Stimulated activated naive CD8-positive, alpha-beta T cell treated with anti-CD3 and anti-CD28 coated beads, Interleukin-15, Interleukin-2, amounts not matched to agents 100 ng/mL and 50 ng/mL, for 24 hours (primary cell): ENCODE data around the gene PPFIA4.

Experiments
- H3K27ac Mint-ChIP-seq: one replicate; pipeline ENCODE4 v1.8.0; 2021; ENCODE audit warnings: mild to moderate bottlenecking, mixed read lengths
- H3K27me3 Mint-ChIP-seq: one replicate; pipeline ENCODE4 v1.8.0; 2021; ENCODE audit warnings: mixed read lengths
- H3K36me3 Mint-ChIP-seq: one replicate; pipeline ENCODE4 v1.8.0; 2021; ENCODE audit warnings: low read depth, mixed read lengths
- H3K4me1 Mint-ChIP-seq: one replicate; pipeline ENCODE4 v1.8.0; 2021; ENCODE audit warnings: low read depth, mixed read lengths
- H3K4me3 Mint-ChIP-seq: one replicate; pipeline ENCODE4 v1.8.0; 2021; ENCODE audit warnings: mild to moderate bottlenecking, mixed read lengths
- H3K9me3 Mint-ChIP-seq: one replicate; pipeline ENCODE4 v1.8.0; 2021; ENCODE audit warnings: mixed read lengths

PPFIA4 gene

GRCh38 chr1:203099805-203100515 lies 73.7 kb downstream of the PPFIA4 start:
- H3K9me3 Mint-ChIP-seq, result peaks cover 18% of the 10 kb centered on the region
- no peak overlapping the region for H3K4me3 Mint-ChIP-seq
- H3K4me1 Mint-ChIP-seq, result no peaks in the 10 kb centered on the region
- peaks cover 3% of the 10 kb centered on the region for H3K36me3 Mint-ChIP-seq
- H3K27ac Mint-ChIP-seq, result no peak overlapping the region
- H3K27me3 Mint-ChIP-seq, result peaks cover 23% of the 10 kb centered on the region

GRCh38 chr1:203100516-203100869 lies 74.2 kb downstream of the PPFIA4 start:
- H3K27ac Mint-ChIP-seq, result no peak overlapping the region
- peaks cover 23% of the 10 kb centered on the region for H3K27me3 Mint-ChIP-seq
- H3K4me1 Mint-ChIP-seq, result no peaks in the 10 kb centered on the region
- H3K9me3 Mint-ChIP-seq, result peaks cover 12% of the 10 kb centered on the region
- H3K36me3 Mint-ChIP-seq, result no peaks in the 10 kb centered on the region
- no peak overlapping the region for H3K4me3 Mint-ChIP-seq

GRCh38 chr1:203101813-203102634 lies 75.7 kb downstream of the PPFIA4 start:
- Mint-ChIP-seq H3K36me3 (no peaks in the 10 kb centered on the region), H3K9me3 (peaks cover 1% of the 10 kb centered on the region), H3K4me3 (no peak overlapping the region), H3K27me3 (peaks cover 21% of the 10 kb centered on the region), H3K4me1 (no peaks in the 10 kb centered on the region), H3K27ac (no peak overlapping the region)

GRCh38 chr1:203103216-203103615 lies 76.9 kb downstream of the PPFIA4 start:
- H3K4me3 Mint-ChIP-seq, result no peak overlapping the region
- no peaks in the 10 kb centered on the region for H3K4me1 Mint-ChIP-seq
- H3K9me3 Mint-ChIP-seq, result no peaks in the 10 kb centered on the region
- H3K36me3 Mint-ChIP-seq, result no peaks in the 10 kb centered on the region
- H3K27ac Mint-ChIP-seq, result no peak overlapping the region
- H3K27me3 Mint-ChIP-seq, result peaks cover 33% of the 10 kb centered on the region

DNA sequence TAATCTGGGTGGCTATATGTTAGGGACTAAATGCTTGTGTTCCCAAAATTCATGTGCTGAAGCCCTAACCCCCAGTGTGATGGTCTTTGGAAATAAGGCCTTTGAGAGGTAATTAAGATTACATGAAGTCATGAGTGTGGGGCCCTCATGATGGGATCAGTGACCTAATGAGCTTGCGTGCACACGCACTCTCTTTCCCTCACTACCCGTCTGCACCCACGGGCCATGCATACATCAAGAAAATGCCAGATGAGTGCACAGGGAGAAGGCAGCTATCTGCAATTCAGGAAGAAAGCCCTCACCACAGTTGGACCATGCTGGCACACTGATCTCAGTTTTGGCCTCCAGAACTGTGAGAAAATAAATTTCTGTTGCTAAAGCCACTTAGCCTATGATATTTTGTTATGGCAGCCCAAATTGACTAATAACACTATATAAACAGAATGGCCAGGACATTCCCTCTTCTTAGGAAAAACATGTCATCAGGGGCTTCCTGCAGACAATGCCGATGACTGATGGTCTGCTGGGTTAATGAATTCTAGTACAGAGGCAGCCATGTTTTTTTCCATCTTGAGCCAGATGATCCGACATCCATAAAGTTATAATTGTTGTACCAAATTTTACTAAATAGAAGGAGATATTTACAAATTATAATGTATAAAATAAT lies 77.7 kb downstream of the PPFIA4 start:
- Mint-ChIP-seq H3K27ac (no peak overlapping the region), H3K27me3 (peaks cover 39% of the 10 kb centered on the region), H3K4me1 (no peaks in the 10 kb centered on the region), H3K4me3 (no peak overlapping the region), H3K9me3 (no peaks in the 10 kb centered on the region), H3K36me3 (no peaks in the 10 kb centered on the region)

DNA sequence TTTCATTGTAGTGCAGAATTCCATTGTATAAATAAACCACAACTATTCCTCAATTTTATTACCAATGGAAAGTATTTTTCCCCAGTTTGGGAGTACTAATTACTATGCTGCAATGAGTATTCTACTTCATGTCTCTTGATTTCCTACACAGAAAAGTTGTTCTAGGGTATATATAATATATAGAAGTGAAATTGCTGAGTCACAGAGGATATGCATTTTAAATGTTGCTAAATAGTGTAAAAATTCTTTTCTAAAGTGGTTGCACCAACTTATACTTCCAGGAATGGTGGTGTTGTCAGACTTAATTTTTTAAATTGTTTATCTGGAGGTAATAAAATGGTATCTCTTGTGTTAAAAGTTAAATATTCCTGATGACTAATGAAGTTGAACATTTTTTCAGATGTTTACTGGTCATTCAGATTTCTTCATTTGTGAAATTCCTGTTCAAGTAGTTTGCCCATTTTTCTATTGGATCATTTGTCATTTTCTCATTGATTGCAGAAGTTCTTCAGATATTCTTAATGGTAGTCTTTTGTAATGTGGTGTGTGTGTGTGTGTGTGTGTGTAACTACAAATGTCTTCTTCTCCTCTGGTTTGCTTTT lies 78.6 kb downstream of the PPFIA4 start:
- Mint-ChIP-seq H3K4me1 (no peaks in the 10 kb centered on the region), H3K27me3 (peaks cover 47% of the 10 kb centered on the region), H3K36me3 (no peaks in the 10 kb centered on the region)

DNA sequence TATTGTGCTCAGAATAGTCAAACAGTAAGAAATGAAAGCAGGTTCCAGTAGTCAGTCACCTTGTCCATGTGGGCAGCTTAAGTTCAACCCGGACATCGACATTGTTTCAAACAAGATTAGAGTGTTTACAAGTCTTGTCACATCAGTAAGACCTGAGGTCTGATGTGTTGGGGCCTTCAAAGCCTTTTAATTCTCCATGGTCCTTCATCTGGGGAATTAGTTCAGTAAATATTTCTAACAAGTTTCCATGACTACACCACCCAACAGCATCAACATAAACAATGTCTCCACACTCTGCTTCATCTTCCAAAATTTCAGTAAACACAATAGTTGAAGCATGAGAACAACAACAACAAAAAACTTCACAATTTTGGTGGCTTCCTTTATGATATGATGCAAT lies 86.2 kb downstream of the PPFIA4 start:
- H3K4me3 Mint-ChIP-seq, result no peak overlapping the region
- no peaks in the 10 kb centered on the region for H3K36me3 Mint-ChIP-seq
- H3K27me3 Mint-ChIP-seq, result peaks cover 44% of the 10 kb centered on the region
- no peaks in the 10 kb centered on the region for H3K9me3 Mint-ChIP-seq
- no peak overlapping the region for H3K27ac Mint-ChIP-seq
- H3K4me1 Mint-ChIP-seq, result no peaks in the 10 kb centered on the region

More for the DNA sequence above, 78.6 kb downstream of the PPFIA4 start:
- H3K4me3 Mint-ChIP-seq, result no peak overlapping the region
- no peaks in the 10 kb centered on the region for H3K9me3 Mint-ChIP-seq
- H3K27ac Mint-ChIP-seq, result no peak overlapping the region

GRCh38 chr1:203113308-203113707 lies 87.0 kb downstream of the PPFIA4 start:
- H3K4me3 Mint-ChIP-seq, result no peak overlapping the region
- no peaks in the 10 kb centered on the region for H3K4me1 Mint-ChIP-seq
- peaks cover 43% of the 10 kb centered on the region for H3K27me3 Mint-ChIP-seq
- H3K9me3 Mint-ChIP-seq, result no peaks in the 10 kb centered on the region
- no peaks in the 10 kb centered on the region for H3K36me3 Mint-ChIP-seq
- H3K27ac Mint-ChIP-seq, result no peak overlapping the region

DNA sequence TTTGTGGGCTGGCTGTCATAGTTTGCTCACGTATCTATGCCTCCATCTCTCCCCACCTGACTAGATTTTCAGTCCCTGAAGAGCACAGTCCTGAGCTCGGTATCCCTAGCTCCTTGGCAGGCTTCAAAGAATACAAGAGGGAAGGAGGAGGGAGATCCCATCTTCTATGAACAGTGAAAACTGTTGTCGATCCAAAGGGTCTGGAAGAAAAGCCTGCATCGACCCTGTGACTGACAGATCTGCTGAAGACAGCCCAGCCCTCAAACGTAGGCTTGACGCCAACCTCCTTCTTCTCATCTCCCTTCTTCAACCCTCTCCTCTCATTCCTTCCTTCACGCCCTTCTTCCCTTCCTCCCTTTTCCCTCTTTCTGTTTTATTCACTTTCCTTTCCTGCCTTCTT lies 87.9 kb downstream of the PPFIA4 start:
- no peak overlapping the region for H3K27ac Mint-ChIP-seq
- no peaks in the 10 kb centered on the region for H3K4me1 Mint-ChIP-seq
- H3K36me3 Mint-ChIP-seq, result no peaks in the 10 kb centered on the region
- no peak overlapping the region for H3K4me3 Mint-ChIP-seq
- peaks cover 39% of the 10 kb centered on the region for H3K27me3 Mint-ChIP-seq
- no peaks in the 10 kb centered on the region for H3K9me3 Mint-ChIP-seq

DNA sequence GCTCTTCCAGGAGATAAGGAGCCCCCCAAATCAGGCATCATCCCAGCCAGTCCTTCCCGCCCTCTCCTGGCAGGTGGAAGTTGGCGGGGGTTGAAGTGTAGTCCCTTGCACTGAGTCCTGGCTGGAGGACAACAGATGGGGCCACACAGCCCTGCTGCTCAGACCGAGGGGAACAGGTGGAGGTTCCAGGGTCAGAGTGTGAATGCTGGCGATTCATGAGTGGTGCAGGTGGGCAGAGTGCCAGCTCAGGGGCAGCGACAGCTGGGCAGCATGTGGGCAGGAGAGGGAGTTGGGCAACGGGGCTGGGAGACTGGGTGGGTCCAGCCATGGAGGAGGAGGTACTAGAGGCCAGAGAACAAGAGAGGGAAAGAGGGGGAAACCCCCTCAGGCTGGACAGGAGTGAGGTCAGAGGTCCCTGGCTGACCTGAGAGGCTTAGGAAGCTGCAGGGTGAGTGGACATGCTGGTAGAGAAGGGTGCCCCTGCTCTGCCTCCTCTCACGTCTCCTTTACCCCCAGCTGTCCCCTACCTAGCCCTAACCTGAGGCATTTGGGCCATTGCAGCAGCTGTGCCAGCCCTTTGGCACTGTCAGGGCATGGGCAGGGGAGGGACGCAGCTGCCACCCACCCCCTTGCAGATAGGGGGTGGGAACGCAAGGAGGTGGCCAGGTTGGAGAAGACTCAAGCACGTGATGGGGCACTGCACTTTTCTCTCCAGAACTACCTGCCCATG lies 90.0 kb downstream of the PPFIA4 start:
- H3K4me1 Mint-ChIP-seq, result no peaks in the 10 kb centered on the region
- H3K4me3 Mint-ChIP-seq, result no peak overlapping the region
- peaks cover 42% of the 10 kb centered on the region for H3K27me3 Mint-ChIP-seq
- no peak overlapping the region for H3K27ac Mint-ChIP-seq
- H3K36me3 Mint-ChIP-seq, result no peaks in the 10 kb centered on the region
- no peaks in the 10 kb centered on the region for H3K9me3 Mint-ChIP-seq

- H3K27me3 Mint-ChIP-seq, result peaks cover 51% of the 10 kb centered on the region
- no peaks in the 10 kb centered on the region for H3K4me1 Mint-ChIP-seq
- H3K4me3 Mint-ChIP-seq, result no peak overlapping the region
Measured at GRCh38 chr1:203117611-203118575, 91.6 kb downstream of the PPFIA4 start.

DNA sequence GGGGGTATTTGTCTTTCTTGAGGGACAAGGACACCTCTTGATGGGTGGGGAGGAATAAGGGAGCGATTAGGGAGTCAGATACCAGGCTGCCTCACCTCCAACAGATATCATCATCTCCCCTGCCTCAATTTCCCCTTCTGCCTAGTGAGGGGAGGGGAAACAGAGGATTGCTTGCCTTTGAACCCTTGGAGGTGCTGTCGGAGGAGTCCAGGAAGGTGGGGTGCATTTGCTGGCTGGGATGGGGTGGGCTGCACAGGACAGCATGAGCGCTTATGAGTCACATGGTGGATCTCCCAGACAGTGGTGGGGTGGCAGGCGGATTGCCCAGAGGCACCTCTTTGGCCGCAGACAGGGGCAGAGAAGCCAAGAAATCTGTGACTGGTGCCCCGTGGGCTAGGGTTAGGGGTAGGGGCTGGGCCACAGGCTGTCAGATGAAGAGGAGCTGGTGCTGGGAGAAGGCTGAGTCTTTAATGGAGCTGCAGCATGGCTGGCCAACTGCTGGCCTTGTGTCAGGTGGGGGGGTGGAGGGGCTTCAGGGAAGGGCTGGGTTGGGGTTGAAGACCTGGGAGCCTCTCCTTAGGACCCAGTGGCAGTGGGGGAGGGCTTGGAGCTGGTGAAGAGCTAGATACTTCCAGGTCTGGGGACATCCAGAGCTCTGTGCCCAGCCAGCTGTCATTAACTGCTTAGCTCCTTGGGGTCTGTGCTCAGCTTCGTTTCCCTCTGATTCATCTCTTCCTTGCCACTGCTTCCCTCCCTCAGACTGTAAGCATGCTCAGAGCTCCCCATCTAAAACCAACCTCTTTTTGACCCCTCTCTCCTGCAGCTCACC lies 94.2 kb downstream of the PPFIA4 start:
- Mint-ChIP-seq H3K9me3 (no peaks in the 10 kb centered on the region), H3K27ac (no peak overlapping the region), H3K36me3 (no peaks in the 10 kb centered on the region), H3K4me3 (no peak overlapping the region), H3K4me1 (no peaks in the 10 kb centered on the region), H3K27me3 (peaks cover 62% of the 10 kb centered on the region)

More at GRCh38 chr1:203117611-203118575, 91.6 kb downstream of the PPFIA4 start:
- H3K27ac Mint-ChIP-seq, result no peak overlapping the region
- no peaks in the 10 kb centered on the region for H3K9me3 Mint-ChIP-seq
- no peaks in the 10 kb centered on the region for H3K36me3 Mint-ChIP-seq
